Measurements from ENCODE around the gene KCNE4.
"Not testable (repeated sequence)": the region's sequence is repeated elsewhere in the genome, so short reads cannot be mapped to it uniquely, and the experiment has no call there.

KCNE4 gene

GRCh38 chr2:223055836-223056235, 3.8 kb downstream of the KCNE4 start:
- DNase-seq (ENCODE audit: insufficient read length, low spot score) (no peak), FAIRE-seq (no peak)

DNA sequence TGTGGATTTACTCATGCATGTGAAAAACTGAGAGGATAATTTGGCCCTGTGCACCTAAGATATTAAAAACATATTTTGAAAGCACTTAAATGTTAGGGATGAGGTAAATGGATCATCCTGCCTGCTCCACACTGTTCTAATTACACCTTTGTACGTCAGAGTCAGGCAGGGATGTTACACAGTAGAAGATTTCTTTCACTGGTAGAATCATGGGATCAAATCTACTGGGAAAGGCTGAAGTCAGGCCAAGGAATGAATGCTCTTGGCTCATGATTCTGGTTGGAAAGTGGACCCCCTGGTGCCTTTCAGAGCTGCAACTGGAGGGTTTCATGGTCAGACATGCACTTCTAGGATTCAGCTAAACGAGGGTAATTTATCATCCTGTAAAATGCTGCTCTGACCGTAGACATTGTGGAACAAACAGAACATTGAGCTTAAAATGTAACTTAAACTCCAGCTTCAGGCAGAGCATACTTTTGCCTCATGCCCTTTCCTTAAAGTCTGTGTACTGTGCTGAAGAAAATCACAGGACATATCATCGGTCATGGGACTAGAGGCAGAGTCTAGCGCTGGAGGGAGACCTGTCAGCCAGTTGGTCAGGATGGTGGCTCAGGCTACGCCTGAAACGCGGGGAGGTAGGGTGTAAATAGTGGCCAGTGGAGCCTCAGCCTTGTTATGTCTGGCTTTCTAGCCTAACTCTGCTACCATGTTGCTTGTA, 4.9 kb downstream of the KCNE4 start:
- FAIRE-seq = peak; percentile 57
- DNase-seq (ENCODE audit: insufficient read length, low spot score) = no peak

- DNase-seq (ENCODE audit: insufficient read length, low spot score) = no peak
- FAIRE-seq = no peak
Measured at GRCh38 chr2:223057569-223057968, 5.6 kb downstream of the KCNE4 start.

DNA sequence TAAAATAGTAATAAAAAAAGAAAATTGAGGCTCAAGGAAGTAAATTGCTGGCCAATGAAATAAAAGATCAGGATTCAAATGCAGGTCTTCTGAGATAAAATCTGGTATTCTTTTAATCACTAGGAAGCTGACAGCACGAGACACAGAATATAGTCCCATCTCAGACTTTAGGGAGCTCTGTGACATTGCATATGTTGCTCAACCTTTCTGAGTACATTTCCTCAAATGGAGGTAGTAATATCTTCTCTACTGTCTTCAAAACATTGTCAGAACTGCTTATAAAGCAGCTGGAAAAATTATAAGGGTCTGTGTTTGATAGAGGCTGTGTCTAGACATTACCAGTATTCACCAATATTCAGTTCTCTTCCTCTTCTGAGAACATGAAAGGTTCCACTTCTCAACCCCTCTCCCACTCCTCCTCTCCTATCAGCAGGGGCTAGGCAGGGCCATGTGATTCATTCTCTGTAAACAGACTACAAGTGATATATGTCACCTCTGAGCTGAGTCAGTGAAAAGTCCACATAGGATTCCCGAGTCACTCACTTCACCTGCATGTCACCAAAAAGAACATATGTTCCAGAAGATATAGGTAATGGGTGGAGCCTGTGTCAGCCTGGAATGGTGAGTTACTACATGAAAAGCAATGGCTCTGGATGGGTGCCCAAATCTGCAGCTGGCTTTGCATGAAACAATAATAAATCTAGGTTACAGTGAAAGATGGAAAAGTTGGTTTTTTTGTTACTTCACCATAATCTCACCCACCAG, 7.1 kb downstream of the KCNE4 start:
- DNase-seq (ENCODE audit: insufficient read length, low spot score) (no peak), FAIRE-seq (no peak)

DNA sequence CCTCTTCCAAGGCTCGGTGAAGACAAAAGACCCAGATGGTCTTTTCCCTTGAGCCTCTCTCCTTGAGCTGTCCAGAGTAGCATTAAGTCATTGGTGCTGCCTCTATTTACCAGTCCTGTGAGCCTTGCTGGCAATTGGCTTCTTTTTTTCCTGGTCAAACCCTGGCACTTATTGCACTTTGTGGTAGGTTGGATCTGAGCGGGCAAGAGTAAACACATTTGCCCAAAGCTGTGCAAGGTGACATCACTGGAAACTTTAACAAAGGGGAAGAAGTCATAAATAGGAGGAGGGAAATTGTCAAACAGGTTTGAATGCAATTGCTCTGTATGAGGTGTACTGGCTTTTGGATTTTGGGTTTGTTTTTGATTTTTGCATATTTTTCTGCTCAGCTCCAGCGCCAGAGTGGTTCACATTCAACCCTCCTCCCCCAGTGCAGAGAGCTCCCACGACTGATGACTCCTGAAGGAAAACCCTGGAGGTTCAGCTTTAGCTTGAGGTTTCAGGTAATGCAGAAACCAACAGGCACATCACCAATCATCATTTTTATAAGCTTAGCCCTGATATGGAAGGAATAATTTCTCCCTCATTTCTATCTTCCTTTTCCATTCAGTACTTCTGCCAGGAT, 8.3 kb downstream of the KCNE4 start:
- no peak for FAIRE-seq
- no peak for DNase-seq (ENCODE audit: insufficient read length, low spot score)

GRCh38 chr2:223062396-223062795, 10.4 kb downstream of the KCNE4 start:
- no peak for DNase-seq (ENCODE audit: insufficient read length, low spot score)

GRCh38 chr2:223065107-223065506, 13.1 kb downstream of the KCNE4 start:
- no peak for FAIRE-seq
- DNase-seq (ENCODE audit: insufficient read length, low spot score) = no peak

More at GRCh38 chr2:223062396-223062795, 10.4 kb downstream of the KCNE4 start:
- no peak for FAIRE-seq

- FAIRE-seq = no peak
- no peak for DNase-seq (ENCODE audit: insufficient read length, low spot score)
Measured at GRCh38 chr2:223066721-223067120, 14.7 kb downstream of the KCNE4 start.

- DNase-seq (ENCODE audit: insufficient read length, low spot score) = no peak
- no peak for FAIRE-seq
Measured at GRCh38 chr2:223068071-223068470, 16.1 kb downstream of the KCNE4 start.

DNA sequence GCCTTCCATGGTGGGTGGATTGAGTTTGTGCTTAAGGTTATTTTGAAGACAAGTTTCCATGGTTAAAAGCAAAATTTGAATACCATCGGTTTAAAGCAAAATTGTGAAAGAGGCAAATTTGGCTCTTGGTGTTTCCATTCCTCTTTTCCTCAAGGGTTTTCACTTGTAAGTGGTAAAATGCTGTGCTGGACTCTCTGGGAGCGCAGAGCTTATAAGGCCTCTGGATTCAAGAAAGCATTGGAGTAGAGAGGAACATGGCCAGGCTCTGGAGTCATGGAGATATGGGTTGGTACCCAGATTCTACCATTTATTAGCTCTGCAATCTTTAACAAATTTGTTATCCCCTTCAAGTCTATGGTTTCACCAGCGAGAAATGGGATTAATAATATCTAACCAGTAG, 17.5 kb downstream of the KCNE4 start:
- FAIRE-seq = no peak

GRCh38 chr2:223069988-223070387, 18.0 kb downstream of the KCNE4 start:
- FAIRE-seq = no peak
- DNase-seq (ENCODE audit: insufficient read length, low spot score) = no peak

More for the DNA sequence above, 17.5 kb downstream of the KCNE4 start:
- DNase-seq (ENCODE audit: insufficient read length, low spot score) = no peak

GRCh38 chr2:223071139-223071538, 19.1 kb downstream of the KCNE4 start:
- no peak for DNase-seq (ENCODE audit: insufficient read length, low spot score)
- no peak for FAIRE-seq

- DNase-seq (ENCODE audit: insufficient read length, low spot score) = no peak
- no peak for FAIRE-seq
Measured at GRCh38 chr2:223072826-223073225, 20.8 kb downstream of the KCNE4 start.

- peak; percentile 26 for FAIRE-seq
- no peak for DNase-seq (ENCODE audit: insufficient read length, low spot score)
Measured at GRCh38 chr2:223075301-223076270, 23.6 kb downstream of the KCNE4 start.

- peak; percentile 84 for FAIRE-seq
- no peak for DNase-seq (ENCODE audit: insufficient read length, low spot score)
Measured at GRCh38 chr2:223076573-223076972, 24.6 kb downstream of the KCNE4 start.

DNA sequence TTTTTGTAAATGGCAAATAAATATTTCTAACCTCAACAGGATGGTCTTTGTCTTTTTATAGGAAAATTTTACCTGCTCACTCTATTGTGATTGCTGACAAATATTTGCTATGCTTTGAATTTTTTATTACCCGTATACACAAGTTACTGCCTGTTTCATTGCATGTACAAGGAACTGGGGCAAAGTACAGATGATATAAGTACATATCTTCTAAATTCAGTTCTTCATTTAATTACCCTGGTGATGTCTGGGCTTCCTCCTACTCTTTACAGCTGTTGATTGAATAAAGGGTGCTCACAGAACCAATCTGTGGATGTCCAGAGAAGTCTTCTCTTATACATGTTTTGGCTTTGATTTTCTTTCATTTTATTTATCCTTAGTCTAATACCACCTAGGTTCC, 26.5 kb downstream of the KCNE4 start:
- no peak for FAIRE-seq

GRCh38 chr2:223079378-223079777, 27.4 kb downstream of the KCNE4 start:
- DNase-seq (ENCODE audit: insufficient read length, low spot score) (no peak), FAIRE-seq (peak; percentile 13)

More for the DNA sequence above, 26.5 kb downstream of the KCNE4 start:
- no peak for DNase-seq (ENCODE audit: insufficient read length, low spot score)

- DNase-seq (ENCODE audit: insufficient read length, low spot score) (no peak), FAIRE-seq (no peak)
Measured at GRCh38 chr2:223079925-223080324, 27.9 kb downstream of the KCNE4 start.

DNA sequence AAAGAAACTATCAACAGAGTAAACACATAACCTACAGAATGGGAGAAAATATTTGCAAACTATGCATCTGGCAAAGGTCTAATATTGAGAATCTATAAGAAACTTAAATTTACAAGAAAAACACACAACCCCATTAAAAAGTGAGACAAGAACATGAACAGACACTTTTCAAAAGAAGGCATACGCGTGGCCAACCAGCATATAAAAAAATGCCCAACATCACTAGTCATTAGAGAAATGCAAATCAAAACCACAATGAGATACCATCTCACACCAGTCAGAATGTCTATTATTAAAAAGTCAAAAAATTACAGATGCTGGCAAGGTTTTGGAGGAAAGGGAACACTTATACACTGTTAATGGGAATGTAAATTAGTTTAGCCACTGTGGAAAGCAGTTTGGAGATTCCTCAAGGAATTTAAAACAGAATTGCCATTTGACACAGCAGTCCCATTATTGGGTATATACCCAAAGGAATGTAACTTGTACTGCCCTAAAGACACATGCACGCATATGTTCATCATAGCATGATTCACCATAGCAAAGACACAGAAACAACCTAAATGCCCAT, 28.9 kb downstream of the KCNE4 start:
- DNase-seq (ENCODE audit: insufficient read length, low spot score); FAIRE-seq: not testable (repeated sequence)

DNA sequence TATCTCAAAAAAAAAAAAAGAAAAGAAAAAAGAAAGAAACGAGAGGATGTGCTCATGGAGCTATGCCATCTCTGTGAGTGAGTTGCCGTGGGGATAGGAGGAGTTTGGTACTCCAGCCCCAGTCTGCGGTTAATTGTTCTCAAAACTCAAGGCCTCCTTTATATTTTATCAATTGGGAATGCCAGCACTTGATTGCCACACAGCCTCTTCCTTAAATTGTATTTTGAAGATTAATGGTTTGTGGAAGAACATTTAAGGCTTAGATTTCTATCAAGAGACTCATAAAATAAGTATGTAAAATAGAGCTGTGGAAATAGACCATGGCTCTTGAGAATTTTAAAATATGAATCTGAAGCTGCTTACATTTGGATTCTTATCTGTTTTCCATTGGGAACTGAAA, 29.8 kb downstream of the KCNE4 start:
- DNase-seq (ENCODE audit: insufficient read length, low spot score) = no peak
- no peak for FAIRE-seq
